ENCODE results near the gene PAK2. TPM values are rescaled to one million over a fixed set of nuclear protein-coding genes. Genes with fewer than 3 reads are reported as not detected.

Gene PAK2
- total and polyA plus RNA-seq, 9 of the 15 experiments (the other 6 are each of a cell fraction or from before 2014, with no cell fraction given) = 13.2 to 72.4 (median 35.7) TPM

DNA sequence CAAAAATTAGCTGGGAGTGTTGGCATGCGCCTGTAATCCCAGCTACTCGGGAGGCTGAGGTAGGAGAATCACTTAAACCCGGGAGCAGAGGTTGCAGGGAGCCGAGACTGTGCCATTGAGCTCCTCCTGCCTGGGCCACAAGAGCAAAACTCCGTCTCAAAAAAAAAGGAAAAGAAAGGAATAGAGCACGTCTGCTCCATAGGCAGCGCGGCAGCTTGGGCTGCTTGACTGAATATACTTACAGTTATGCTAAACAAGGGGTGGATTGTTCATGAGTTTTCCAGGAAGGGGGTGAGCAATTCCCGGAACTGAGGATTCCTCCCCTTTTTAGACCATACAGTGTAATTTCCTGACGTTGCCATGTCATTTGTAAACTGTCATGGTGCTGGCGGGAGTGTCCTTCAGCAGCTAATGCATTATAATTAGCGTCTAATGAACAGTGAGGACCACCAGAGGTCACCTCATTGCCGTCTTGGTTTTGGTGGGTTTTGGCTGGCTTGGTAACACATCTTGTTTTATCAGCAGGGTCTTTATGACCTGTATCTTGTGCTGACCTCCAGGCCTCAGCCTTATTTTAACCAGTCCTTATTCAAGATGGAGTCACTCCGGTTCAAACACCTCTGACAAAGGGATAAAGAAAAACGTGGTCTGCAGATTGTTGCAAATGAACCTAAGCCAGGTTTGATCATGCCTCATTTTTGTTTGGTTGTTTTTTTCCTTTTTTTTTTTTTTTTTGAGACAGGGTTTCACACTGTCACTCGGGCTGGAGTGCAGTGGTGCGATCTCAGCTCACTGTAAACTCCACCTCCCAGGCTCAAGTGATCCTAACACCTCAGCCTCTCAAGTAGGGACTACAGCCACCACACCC is 103.1 kb downstream of the PAK2 start (continued):
- TF ChIP-seq BCLAF1 (IDR thresholded peaks at IDR 0.05; ENCODE audit: borderline replicate concordance in 1 of 2, control insufficient read depth in 1 of 2, low read depth in 2 of 2, low read length in 1 of 2) (no peak), PPARD (CRISPR knock-in tag; IDR thresholded peaks at IDR 0.05) (peak; percentile 99), ZKSCAN8 (CRISPR knock-in tag; IDR thresholded peaks at IDR 0.05) (peak; percentile 99), NCOA4 (IDR thresholded peaks at IDR 0.05; ENCODE audit: partially characterized antibody) (no peak), YBX1 (IDR thresholded peaks at IDR 0.05) (no peak), MAFG (tag; conservative IDR thresholded peaks at IDR 0.05) (peak; percentile 89)
- TF ChIP-seq, protein P1, sequence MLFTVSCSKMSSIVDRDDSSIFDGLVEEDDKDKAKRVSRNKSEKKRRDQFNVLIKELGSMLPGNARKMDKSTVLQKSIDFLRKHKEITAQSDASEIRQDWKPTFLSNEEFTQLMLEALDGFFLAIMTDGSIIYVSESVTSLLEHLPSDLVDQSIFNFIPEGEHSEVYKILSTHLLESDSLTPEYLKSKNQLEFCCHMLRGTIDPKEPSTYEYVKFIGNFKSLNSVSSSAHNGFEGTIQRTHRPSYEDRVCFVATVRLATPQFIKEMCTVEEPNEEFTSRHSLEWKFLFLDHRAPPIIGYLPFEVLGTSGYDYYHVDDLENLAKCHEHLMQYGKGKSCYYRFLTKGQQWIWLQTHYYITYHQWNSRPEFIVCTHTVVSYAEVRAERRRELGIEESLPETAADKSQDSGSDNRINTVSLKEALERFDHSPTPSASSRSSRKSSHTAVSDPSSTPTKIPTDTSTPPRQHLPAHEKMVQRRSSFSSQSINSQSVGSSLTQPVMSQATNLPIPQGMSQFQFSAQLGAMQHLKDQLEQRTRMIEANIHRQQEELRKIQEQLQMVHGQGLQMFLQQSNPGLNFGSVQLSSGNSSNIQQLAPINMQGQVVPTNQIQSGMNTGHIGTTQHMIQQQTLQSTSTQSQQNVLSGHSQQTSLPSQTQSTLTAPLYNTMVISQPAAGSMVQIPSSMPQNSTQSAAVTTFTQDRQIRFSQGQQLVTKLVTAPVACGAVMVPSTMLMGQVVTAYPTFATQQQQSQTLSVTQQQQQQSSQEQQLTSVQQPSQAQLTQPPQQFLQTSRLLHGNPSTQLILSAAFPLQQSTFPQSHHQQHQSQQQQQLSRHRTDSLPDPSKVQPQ (CRISPR knock-in tag; IDR thresholded peaks at IDR 0.05; ENCODE audit: borderline replicate concordance) = peak; percentile 95
- TF ChIP-seq, protein P2, sequence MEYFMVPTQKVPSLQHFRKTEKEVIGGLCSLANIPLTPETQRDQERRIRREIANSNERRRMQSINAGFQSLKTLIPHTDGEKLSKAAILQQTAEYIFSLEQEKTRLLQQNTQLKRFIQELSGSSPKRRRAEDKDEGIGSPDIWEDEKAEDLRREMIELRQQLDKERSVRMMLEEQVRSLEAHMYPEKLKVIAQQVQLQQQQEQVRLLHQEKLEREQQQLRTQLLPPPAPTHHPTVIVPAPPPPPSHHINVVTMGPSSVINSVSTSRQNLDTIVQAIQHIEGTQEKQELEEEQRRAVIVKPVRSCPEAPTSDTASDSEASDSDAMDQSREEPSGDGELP (CRISPR knock-in tag; IDR thresholded peaks at IDR 0.05; ENCODE audit: borderline replicate concordance) = no peak
